NT2/D1 (cell line): ENCODE measurements around the gene IQSEC1.

Experiments used
- SUZ12 ChIP-seq: IDR thresholded peaks from 2 replicates; pipeline ENCODE4 v1.6.1; 2011; ENCODE audit not compliant: insufficient read length, insufficient read depth; ENCODE audit errors: extremely low read depth
- YY1 ChIP-seq: IDR thresholded peaks from 2 replicates; pipeline ENCODE4 v1.6.1; 2011; ENCODE audit not compliant: insufficient read length, insufficient read depth
- ZNF274 ChIP-seq: IDR thresholded peaks from 2 replicates; pipeline ENCODE4 v1.6.1; 2011; ENCODE audit warnings: mild to moderate bottlenecking, low read depth, low read length

DNA sequence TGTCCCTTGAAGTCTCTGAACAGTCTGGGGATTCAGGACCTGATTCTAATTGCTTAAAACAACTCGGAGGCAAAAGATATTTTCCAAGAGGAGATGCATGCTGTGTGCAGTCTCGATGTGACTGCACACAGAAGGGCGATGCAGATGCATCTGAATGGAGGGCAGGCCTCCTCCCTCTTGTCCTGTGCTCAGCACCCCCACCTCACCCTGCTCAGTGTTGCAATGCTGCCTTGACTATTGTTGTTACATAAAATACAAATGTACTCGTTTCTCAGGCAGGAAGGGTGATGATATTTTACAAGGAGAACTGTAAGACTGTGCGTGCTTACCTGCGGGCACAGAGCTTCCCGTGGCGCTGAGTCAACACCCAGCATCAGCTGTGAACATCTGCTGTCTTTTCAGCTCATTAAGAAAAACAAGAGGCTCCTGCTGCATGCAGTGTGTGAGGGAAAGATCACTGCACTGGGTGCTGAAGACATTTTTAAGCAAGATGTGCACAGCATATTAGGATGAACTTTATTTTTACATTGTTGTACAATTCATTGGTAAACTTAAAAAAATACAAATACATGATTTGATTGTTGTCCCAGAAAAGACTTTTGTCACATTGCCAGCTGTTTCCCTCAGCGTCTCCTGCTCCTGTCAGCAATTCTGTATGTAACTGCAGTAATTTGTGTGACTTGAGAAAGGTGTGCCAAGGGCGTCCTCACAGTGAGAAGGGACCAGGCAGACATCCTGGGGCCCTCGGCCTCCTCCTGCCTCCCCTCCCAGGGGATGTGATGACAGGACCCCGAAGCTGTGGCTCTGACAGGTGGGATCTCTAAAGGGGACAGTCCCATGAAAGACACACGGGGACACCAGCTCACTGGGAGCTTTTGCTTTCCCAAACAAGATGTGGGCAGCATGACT is 175.6 kb downstream of the IQSEC1 start:
- no peak for TF ChIP-seq YY1
- no peak for TF ChIP-seq SUZ12
- no peak for TF ChIP-seq ZNF274
